ENCODE results near the gene HAUS7. TPM values are rescaled to one million over a fixed set of nuclear protein-coding genes. Genes with fewer than 3 reads are reported as not detected.

The HAUS7 gene
- total and polyA plus RNA-seq, 2 of the 8 experiments (the other 6 are each of a cell fraction or from before 2014, with no cell fraction given) = 45.4 to 54.0 TPM

GRCh38 chrX:153507484-153508178 is 37.3 kb upstream of the HAUS7 start (continued):
- TF ChIP-seq HDAC2 (IDR thresholded peaks at IDR 0.05; ENCODE audit: borderline replicate concordance in 1 of 2, low read depth in 2 of 2, low read length in 2 of 2) (no peak), KDM5A (IDR thresholded peaks at IDR 0.05; ENCODE audit: low read length) (no peak), CHD7 (IDR thresholded peaks at IDR 0.05; ENCODE audit: insufficient replicate concordance, low read length) (no peak), MAX (IDR thresholded peaks at IDR 0.05) (0 out of 2 replicates have a peak, but pooled peaks have one; percentile 32), SAP30 (IDR thresholded peaks at IDR 0.05; ENCODE audit: insufficient read depth, insufficient replicate concordance, low read length) (no peak), PHF8 (conservative IDR thresholded peaks at IDR 0.05; ENCODE audit: low read depth, low read length) (no peak), KDM1A (IDR thresholded peaks at IDR 0.05; ENCODE audit: borderline replicate concordance, low read length) (no peak), RXRA (IDR thresholded peaks at IDR 0.05; ENCODE audit: insufficient read depth, low read depth, low read length) (no peak), POLR2AphosphoS5 (IDR thresholded peaks at IDR 0.05; ENCODE audit: low read depth, low read length) (no peak), BRCA1 (IDR thresholded peaks at IDR 0.05; ENCODE audit: low read depth, low read length) (no peak)
